Endothelial cell of umbilical vein (primary cell): ENCODE measurements around the gene RNF214.

Source experiments
- GATA2 ChIP-seq: IDR thresholded peaks from 2 replicates; pipeline ENCODE4 v1.7.0; 2011; ENCODE audit warnings: low read depth, mild to moderate bottlenecking, moderate library complexity, mixed read lengths, low read length; ENCODE audit not compliant: insufficient read length, insufficient read depth
- POLR2A ChIP-seq: IDR thresholded peaks from 2 replicates; pipeline ENCODE4 v1.6.1; 2012; ENCODE audit warnings: low read depth, mild to moderate bottlenecking, control low read depth, low read length
- POLR2AphosphoS5 ChIP-seq: IDR thresholded peaks from 2 replicates; pipeline ENCODE4 v1.6.1; 2012; ENCODE audit warnings: low read depth, mild to moderate bottlenecking, control low read depth, low read length, moderate library complexity; ENCODE audit not compliant: insufficient read depth
- TF ChIP-seq, protein P1 (sequence below), 2 donors: IDR thresholded peaks; 1 replicate in 1 of 2; 2 replicates in 1 of 2; pipeline ENCODE4 v1.5.1; 2011; ENCODE audit warnings: low read length in 2 of 2, mild to moderate bottlenecking in 2 of 2, moderate library complexity in 2 of 2, control low read depth in 1 of 2, inconsistent platforms in 1 of 2, low read depth in 1 of 2; ENCODE audit not compliant: insufficient read depth in 1 of 2; ENCODE audit errors: extremely low read depth in 1 of 2
- TF ChIP-seq, protein P2 (sequence below): IDR thresholded peaks from 2 replicates; pipeline ENCODE4 v1.6.1; 2011; ENCODE audit not compliant: insufficient read depth, insufficient read length

DNA sequence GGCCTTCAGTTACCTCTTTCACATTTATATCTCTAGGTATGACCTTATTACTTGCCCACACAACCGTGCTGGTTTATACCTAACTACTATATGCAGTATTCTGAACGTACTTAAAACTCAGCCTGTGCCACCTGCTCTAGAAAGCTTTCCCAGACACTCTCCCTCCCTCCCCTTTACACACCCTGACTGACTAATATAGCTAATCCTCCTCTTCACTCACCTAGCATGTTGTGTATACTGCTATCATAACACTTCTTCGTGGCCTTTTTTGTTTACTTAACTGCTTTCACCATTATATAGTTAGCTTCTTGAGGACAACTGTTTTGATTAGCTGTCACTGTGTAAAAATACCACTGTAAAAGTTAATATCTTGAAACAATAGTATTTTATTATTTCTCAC is 23.5 kb downstream of the RNF214 start:
- TF ChIP-seq POLR2A (no peak), POLR2AphosphoS5 (no peak), GATA2 (no peak)
- TF ChIP-seq, protein P1, sequence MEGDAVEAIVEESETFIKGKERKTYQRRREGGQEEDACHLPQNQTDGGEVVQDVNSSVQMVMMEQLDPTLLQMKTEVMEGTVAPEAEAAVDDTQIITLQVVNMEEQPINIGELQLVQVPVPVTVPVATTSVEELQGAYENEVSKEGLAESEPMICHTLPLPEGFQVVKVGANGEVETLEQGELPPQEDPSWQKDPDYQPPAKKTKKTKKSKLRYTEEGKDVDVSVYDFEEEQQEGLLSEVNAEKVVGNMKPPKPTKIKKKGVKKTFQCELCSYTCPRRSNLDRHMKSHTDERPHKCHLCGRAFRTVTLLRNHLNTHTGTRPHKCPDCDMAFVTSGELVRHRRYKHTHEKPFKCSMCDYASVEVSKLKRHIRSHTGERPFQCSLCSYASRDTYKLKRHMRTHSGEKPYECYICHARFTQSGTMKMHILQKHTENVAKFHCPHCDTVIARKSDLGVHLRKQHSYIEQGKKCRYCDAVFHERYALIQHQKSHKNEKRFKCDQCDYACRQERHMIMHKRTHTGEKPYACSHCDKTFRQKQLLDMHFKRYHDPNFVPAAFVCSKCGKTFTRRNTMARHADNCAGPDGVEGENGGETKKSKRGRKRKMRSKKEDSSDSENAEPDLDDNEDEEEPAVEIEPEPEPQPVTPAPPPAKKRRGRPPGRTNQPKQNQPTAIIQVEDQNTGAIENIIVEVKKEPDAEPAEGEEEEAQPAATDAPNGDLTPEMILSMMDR (IDR thresholded peaks at IDR 0.05; ENCODE audit: extremely low read depth in 1 of 2, insufficient read depth in 1 of 2, low read depth in 1 of 2, low read length in 2 of 2): no peak
- TF ChIP-seq, protein P2, sequence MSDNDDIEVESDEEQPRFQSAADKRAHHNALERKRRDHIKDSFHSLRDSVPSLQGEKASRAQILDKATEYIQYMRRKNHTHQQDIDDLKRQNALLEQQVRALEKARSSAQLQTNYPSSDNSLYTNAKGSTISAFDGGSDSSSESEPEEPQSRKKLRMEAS: no peak
